22Rv1 (cell line): Measurements from ENCODE around the gene IP6K3.

Experiments
- H3K27ac ChIP-seq: fragments of 450-650 bp; 2 replicates; pipeline ENCODE4 v1.5.1; 2017
- CTCF ChIP-seq: fragments of 450-650 bp; IDR thresholded peaks from 2 replicates; pipeline ENCODE4 v1.5.1; 2017; ENCODE audit warnings: mild to moderate bottlenecking
- ZFX ChIP-seq: fragments of 450-650 bp; IDR thresholded peaks from 2 replicates; pipeline ENCODE4 v1.6.1; 2017; ENCODE audit warnings: antibody characterized with exemption, borderline replicate concordance

Gene IP6K3

DNA sequence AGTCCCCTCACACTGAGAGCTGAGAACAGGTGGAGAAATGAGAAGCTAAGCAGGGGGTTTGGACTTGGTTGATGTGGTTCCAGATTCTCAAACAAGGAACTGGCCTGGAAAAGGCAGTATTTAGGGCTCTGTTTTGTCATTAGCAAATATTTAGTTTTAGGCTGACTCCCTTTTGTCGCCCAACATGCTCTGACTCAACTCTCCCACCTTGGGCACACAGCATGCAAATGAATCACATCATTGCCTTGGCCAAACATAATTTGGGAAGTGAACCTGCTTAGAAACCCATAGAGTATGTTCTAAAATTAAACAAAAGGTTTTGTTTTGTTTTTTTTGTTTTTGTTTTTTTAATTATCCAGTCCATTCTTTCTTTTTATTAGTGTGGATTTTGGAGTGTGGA is 25.7 kb downstream of the IP6K3 start:
- H3K27ac ChIP-seq: peak overlapping the region; percentile 55
- no peak for TF ChIP-seq ZFX
- TF ChIP-seq CTCF: no peak

GRCh38 chr6:33719326-33719987 is 27.2 kb downstream of the IP6K3 start:
- peak overlapping the region; percentile 55 for H3K27ac ChIP-seq
- TF ChIP-seq ZFX: no peak
- no peak; the same call in 1 of the 2 replicates for TF ChIP-seq CTCF

- peak overlapping the region; percentile 55; the same call in 1 of the 2 replicates for H3K27ac ChIP-seq
- TF ChIP-seq ZFX: no peak
These were observed 28.0 kb downstream of the IP6K3 start for GRCh38 chr6:33718713-33719112.

GRCh38 chr6:33717934-33718455 is 28.7 kb downstream of the IP6K3 start:
- no peak for TF ChIP-seq ZFX
- no peak for TF ChIP-seq CTCF
- H3K27ac ChIP-seq: peak overlapping the region; percentile 55

- H3K27ac ChIP-seq: peak overlapping the region; percentile 55; the same call in 1 of the 2 replicates
- no peak for TF ChIP-seq ZFX
- TF ChIP-seq CTCF: no peak
These were observed 29.6 kb downstream of the IP6K3 start for GRCh38 chr6:33716890-33717632.

DNA sequence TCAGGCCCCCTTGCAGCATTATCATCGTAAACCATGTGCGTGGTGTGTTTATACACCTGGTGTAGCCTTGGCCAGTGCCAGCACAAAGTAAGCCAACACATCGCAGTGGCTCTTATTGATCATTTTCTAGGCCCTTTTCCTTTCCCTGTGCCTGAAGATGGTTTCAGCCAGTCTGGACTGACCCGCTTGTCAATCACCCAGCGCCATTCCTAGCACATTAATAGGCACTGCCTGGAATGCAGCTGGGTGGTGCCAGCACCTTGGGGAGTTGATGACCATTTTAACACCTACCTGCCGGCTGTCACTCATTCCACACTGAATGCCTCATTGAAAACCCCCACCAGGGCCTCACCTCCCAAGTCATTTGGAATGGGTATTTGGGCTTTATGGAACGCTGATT is 30.3 kb downstream of the IP6K3 start:
- TF ChIP-seq CTCF (no peak), ZFX (no peak)
- H3K27ac ChIP-seq: peak overlapping the region; percentile 55; the same call in 1 of the 2 replicates

DNA sequence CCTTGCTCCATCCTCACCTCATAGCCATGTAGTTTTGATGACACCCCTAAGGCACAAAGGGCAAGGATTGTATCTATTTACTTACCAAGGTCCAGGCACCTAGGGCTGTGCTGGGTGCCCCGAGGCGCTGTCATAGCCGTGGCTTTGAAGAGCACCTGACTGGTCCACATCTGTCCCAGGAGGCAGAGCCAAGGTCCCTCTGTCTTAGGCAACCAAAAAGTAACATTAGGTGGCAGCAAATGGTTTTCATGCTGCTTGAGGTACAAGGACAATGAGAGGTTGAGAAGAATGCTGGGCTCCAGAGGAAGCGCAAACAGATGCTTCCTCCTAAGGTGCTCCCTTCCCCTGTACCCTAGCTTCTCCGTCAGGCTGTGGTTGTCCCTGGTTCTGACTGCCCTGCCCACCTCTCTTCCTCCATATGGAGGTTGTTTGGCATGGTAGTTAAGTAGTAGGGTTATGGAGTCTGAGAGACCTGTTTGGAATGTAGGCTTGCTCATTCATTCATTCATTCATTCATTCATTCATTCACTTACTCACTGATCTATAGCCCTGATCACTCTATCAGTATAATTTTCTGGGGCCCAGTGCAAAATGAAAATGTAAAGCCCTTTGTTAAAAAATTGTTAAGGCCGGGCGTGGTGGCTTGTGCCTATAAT is 32.2 kb downstream of the IP6K3 start:
- TF ChIP-seq CTCF (peak; percentile 37), ZFX (no peak)
- H3K27ac ChIP-seq: peak overlapping the region; percentile 63
